RWPE2 (cell line): ENCODE data around the gene MUC2.

Experiments used
- ATAC-seq: fragments of 200-7000 bp; cut with Tn5 transposase; 3 replicates; pipeline ENCODE4 v1.9.1; 2021; ENCODE audit warnings: low read depth
- DNase-seq: peaks from one replicate; pipeline ENCODE4 v3.0.0-alpha.2; 2020; ENCODE audit warnings: low spot score
- H3K27ac ChIP-seq: fragments of 450-650 bp; 2 replicates; pipeline ENCODE4 v1.5.1; 2017; ENCODE audit warnings: mild to moderate bottlenecking; ENCODE audit not compliant: poor library complexity, severe bottlenecking
- H3K27me3 ChIP-seq: fragments of 250-450 bp; sonication (Bioruptor Pico); 2 replicates; pipeline ENCODE4 v1.5.1; 2021; ENCODE audit warnings: mild to moderate bottlenecking, moderate library complexity; ENCODE audit not compliant: insufficient read depth, poor library complexity, severe bottlenecking
- H3K36me3 ChIP-seq: fragments of 250-450 bp; sonication (Bioruptor Pico); 2 replicates; pipeline ENCODE4 v1.5.1; 2020; ENCODE audit warnings: low read depth, mild to moderate bottlenecking, moderate library complexity
- H3K4me1 ChIP-seq: fragments of 250-450 bp; sonication (Bioruptor Pico); 2 replicates; pipeline ENCODE4 v1.5.1; 2021; ENCODE audit warnings: mild to moderate bottlenecking, moderate library complexity; ENCODE audit not compliant: insufficient read depth, poor library complexity, severe bottlenecking
- H3K4me3 ChIP-seq: fragments of 250-450 bp; sonication (Bioruptor Pico); 2 replicates; pipeline ENCODE4 v1.5.1; 2021; ENCODE audit warnings: mild to moderate bottlenecking, moderate library complexity; ENCODE audit not compliant: severe bottlenecking
- H3K9me3 ChIP-seq: fragments of 250-450 bp; sonication (Bioruptor Pico); 2 replicates; pipeline ENCODE4 v1.5.1; 2021; ENCODE audit warnings: mild to moderate bottlenecking, moderate library complexity; ENCODE audit not compliant: severe bottlenecking
- TF ChIP-seq, protein P1 (sequence below): fragments of 450-650 bp; IDR thresholded peaks from one replicate; pipeline ENCODE4 v1.5.1; 2017; ENCODE audit warnings: mild to moderate bottlenecking, moderate library complexity; ENCODE audit not compliant: poor library complexity, severe bottlenecking

MUC2 gene

DNA sequence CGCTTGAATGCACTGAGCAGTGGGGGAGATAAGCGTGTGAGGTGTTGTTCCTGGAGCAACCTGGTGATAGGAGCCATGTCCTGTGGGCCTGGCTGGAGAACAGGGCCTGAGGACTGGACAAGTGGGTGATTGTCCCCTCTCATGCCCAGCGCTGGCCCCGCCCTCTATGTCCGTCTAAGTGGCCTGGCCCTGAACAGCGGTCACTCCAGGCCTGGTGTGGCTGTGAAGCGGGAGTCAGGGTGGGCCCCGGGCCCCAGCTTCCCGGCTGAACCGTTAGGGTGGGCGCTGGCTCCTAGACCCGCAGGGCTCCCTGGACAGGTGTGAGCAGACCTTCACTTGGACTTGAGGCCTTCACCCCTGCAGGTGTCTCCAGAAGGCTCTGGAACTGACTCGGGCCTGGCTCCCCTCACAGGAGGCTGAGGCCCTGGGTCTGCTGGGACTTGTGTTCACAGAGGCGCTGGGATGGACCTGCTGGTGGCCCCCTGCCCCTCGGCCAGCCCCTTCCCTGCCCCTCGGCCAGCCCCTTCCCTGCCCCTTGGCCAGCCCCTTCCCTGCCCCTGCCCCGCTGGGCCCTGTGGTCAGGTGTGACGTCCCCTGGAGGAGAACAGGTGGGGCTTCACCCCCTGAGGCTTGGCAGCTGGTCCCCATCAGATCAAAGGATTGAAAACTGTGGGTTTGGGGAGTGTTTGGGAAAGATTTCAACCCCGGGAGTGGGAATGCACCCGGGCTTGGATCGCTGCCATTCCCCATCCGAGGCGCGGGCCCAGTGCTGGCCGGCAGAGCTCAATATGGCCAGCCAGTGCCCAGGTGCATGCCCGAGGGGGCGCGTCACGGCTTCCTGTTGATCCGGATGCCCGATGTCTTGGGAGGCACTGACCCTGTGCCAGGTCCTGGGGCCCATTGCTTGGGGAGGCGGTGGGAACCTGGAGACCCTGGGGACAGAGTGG lies 34.9 kb upstream of the MUC2 start:
- H3K4me1 ChIP-seq = no peaks in the 10 kb centered on the region
- H3K27me3 ChIP-seq = no peaks in the 10 kb centered on the region
- H3K27ac ChIP-seq = no peak overlapping the region
- H3K9me3 ChIP-seq = no peaks in the 10 kb centered on the region
- no peaks in the 10 kb centered on the region for H3K36me3 ChIP-seq
- no peak overlapping the region for H3K4me3 ChIP-seq
- TF ChIP-seq, protein P1, sequence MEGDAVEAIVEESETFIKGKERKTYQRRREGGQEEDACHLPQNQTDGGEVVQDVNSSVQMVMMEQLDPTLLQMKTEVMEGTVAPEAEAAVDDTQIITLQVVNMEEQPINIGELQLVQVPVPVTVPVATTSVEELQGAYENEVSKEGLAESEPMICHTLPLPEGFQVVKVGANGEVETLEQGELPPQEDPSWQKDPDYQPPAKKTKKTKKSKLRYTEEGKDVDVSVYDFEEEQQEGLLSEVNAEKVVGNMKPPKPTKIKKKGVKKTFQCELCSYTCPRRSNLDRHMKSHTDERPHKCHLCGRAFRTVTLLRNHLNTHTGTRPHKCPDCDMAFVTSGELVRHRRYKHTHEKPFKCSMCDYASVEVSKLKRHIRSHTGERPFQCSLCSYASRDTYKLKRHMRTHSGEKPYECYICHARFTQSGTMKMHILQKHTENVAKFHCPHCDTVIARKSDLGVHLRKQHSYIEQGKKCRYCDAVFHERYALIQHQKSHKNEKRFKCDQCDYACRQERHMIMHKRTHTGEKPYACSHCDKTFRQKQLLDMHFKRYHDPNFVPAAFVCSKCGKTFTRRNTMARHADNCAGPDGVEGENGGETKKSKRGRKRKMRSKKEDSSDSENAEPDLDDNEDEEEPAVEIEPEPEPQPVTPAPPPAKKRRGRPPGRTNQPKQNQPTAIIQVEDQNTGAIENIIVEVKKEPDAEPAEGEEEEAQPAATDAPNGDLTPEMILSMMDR = no peak
- DNase-seq = no peak
- peak; percentile 27; the same call in 2 of the 3 replicates for ATAC-seq

DNA sequence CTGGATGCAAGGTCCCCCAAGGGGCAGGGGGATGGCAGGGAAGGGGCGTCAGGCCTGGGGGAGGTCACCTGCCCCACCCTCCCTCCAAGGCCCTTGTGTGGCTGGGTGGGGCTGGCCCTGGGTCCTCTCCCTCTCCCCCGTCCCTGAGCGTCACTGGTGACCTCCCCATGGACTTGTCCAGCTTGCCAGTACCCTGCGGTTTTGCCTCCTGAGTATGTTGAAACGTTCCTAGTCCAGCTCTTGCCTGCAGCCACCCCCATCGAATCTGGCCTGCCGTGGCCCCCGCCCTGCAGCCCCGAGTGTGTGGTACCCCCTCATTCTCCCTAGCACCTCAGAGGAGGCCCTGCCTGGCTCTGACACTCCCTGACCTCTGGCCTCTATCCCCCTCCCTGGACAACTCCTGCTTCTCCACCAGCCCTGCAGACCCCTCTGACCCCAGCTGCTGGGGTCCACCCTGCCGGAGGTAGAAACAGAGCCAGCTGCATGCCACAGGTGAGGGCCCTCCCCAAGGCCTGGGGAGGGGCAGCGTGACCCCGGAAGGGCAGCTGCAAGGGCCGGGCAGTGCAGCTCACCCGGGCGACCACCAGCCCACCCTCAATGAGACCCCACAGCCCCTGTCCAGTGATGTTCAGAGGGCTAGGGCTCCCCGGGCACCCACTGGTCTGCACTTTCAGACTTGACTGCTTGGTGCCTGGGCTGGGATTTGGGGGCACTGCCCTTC lies 34.1 kb upstream of the MUC2 start:
- ATAC-seq (no peak), DNase-seq (no peak)
- H3K27me3 ChIP-seq = no peaks in the 10 kb centered on the region
- TF ChIP-seq, protein P1 = no peak
- no peaks in the 10 kb centered on the region for H3K9me3 ChIP-seq
- H3K36me3 ChIP-seq = no peaks in the 10 kb centered on the region
- H3K27ac ChIP-seq = no peak overlapping the region
- no peak overlapping the region for H3K4me3 ChIP-seq
- H3K4me1 ChIP-seq = no peaks in the 10 kb centered on the region

DNA sequence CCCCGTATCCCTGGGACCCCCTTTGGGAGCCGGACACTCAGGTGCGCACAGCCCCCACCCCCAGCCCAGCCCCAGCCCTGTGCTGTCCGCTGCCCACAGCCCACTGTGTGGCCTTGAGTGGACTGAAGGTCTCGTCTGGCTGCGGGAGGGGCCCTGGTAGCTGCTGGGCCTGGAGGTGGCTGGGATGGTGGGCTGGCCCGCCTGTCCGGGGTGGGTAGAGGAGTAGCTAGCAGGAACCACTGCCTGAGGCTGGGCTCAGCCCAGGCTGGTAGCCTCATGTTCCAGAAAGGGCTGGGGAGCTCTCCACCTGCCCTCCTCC lies 33.6 kb upstream of the MUC2 start:
- H3K4me1 ChIP-seq = no peaks in the 10 kb centered on the region
- TF ChIP-seq, protein P1 = no peak
- no peak overlapping the region for H3K4me3 ChIP-seq
- H3K36me3 ChIP-seq = no peaks in the 10 kb centered on the region
- DNase-seq (no peak), ATAC-seq (no peak; the same call in 2 of the 3 replicates)
- no peaks in the 10 kb centered on the region for H3K9me3 ChIP-seq
- no peaks in the 10 kb centered on the region for H3K27me3 ChIP-seq
- H3K27ac ChIP-seq = no peak overlapping the region

DNA sequence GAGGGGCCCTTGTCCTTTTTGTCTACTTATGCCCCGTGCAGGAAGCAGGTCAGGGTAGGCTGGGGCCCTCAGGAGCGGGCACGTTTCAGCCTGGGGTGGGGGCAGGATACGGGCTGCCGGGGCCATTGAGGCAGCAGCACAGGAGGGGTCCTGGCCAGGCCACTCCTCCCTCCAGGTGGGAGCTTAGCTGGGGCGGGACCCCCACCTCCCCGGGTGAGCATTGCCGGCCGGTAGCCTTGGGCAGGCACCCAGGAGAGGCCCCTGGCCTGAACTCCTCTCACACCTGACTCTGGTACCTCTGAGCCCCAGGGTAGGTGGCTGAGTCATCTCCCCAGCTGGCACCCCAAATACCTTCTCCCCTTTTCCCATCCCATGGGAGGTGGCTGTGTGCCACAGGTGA lies 33.2 kb upstream of the MUC2 start:
- Histone ChIP-seq H3K27me3 (no peaks in the 10 kb centered on the region), H3K4me1 (no peaks in the 10 kb centered on the region), H3K36me3 (no peaks in the 10 kb centered on the region), H3K27ac (no peak overlapping the region), H3K4me3 (no peak overlapping the region), H3K9me3 (no peaks in the 10 kb centered on the region)
- DNase-seq (no peak), ATAC-seq (peak; percentile 59; the same call in 2 of the 3 replicates)
- TF ChIP-seq, protein P1 = no peak
